HUES6 (cell line): ENCODE measurements around the gene LAMC3.

Experiments
- H3K27ac ChIP-seq: 2 replicates; pipeline ENCODE4 v1.7.0; 2013; ENCODE audit warnings: low read depth, mild to moderate bottlenecking, low read length, inconsistent platforms
- H3K27me3 ChIP-seq: 2 replicates; pipeline ENCODE4 v1.6.1; 2013; ENCODE audit warnings: low read length; ENCODE audit not compliant: control insufficient read depth, insufficient read depth
- H3K36me3 ChIP-seq: 2 replicates; pipeline ENCODE4 v1.6.1; 2013; ENCODE audit warnings: low read length; ENCODE audit not compliant: control insufficient read depth, insufficient read depth
- H3K4me1 ChIP-seq: 2 replicates; pipeline ENCODE4 v1.6.1; 2013; ENCODE audit warnings: low read length; ENCODE audit not compliant: control insufficient read depth, insufficient read depth
- H3K4me3 ChIP-seq: 2 replicates; pipeline ENCODE4 v1.5.1; 2013; ENCODE audit warnings: low read depth, low read length
- H3K9ac ChIP-seq: one replicate; pipeline ENCODE4 v1.6.1; 2013; ENCODE audit warnings: mild to moderate bottlenecking, low read length
- H3K9me3 ChIP-seq: 2 replicates; pipeline ENCODE4 v1.6.1; 2013; ENCODE audit warnings: low read depth, low read length; ENCODE audit not compliant: control insufficient read depth, insufficient read depth

The LAMC3 gene

DNA sequence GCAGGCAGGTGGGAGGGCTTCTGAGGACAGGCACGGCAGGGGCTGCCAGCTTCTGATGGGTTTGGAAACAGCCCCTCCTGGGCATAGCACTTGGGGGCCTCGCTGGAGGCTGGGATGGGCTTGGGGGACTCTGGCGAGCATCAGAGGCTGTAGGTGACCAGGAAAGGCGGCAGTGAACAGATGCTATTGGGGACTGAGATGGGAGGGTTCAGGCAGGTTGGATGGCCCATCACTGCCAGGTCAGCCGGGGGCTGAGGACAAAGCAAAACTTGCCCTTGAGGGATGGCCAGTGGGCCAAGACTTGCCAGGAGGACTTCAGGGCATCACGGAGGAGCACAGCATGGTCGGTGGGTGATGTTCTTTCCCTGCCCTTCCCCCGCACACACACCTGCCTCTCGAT, 94.0 kb downstream of the LAMC3 start:
- peaks cover 37% of the 10 kb centered on the region for H3K36me3 ChIP-seq
- H3K9me3 ChIP-seq, result no peaks in the 10 kb centered on the region
- H3K4me1 ChIP-seq, result peaks cover 28% of the 10 kb centered on the region
- H3K27me3 ChIP-seq, result no peaks in the 10 kb centered on the region
- H3K27ac ChIP-seq, result no peak overlapping the region
- H3K9ac ChIP-seq, result no peak overlapping the region
- no peak overlapping the region for H3K4me3 ChIP-seq

DNA sequence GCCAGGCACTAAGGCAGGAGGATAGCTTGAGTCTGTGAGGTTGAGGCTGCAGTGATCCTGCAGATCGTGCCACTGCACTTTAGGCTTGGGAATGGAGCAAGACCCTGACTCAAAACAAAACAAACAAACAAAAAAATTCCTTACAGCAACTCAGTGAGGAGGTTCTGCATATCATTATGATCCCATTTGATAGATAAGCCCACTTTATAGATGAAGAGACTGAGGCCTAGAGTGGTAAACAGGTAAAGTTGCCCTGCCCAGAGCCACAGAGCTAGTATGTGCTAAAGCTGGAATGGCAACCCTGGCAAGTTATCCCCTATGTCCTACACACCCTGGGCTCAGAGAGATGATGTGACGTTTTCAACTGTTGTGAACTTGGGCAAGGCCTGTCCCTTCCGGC, 94.6 kb downstream of the LAMC3 start:
- Histone ChIP-seq H3K36me3 (peaks cover 38% of the 10 kb centered on the region), H3K9ac (no peak overlapping the region), H3K4me3 (no peak overlapping the region), H3K4me1 (peaks cover 23% of the 10 kb centered on the region), H3K9me3 (no peaks in the 10 kb centered on the region), H3K27me3 (no peaks in the 10 kb centered on the region), H3K27ac (no peak overlapping the region)

DNA sequence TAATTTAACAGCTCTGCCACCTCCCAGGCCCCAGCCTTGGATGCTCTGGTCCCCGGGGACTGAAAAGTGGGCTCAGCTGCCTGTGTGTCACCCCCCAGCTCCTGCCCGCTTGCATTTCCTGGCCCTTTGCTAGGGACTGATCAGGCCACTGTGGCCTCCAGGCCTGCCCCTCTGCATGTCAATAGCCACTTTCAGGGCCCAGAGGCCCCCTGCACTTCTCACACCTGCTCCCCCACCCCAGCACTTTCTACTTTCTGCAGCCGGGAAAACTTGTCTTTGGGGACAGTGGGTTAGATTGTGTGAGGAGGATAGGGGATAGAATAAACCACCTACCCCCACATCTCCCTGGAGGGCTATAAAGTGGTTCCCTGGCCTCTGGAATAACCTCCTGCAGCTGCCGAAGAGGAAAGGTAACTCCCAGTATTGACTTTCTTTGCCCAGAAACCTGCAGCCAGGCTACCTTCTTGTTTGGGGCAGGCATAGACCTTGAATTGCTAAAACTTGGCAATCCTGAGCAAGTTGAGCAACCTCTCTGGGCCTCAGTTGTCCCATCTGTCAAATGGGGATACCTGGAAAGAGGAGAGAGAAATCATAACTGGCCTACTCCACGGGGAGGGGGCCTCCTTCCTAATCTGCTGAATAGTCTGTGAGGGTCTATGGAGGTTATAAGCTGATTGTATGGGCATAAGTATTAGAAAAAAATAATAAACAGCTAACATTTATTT, 95.2 kb downstream of the LAMC3 start:
- Histone ChIP-seq H3K27me3 (no peaks in the 10 kb centered on the region), H3K27ac (no peak overlapping the region), H3K4me3 (no peak overlapping the region), H3K4me1 (peaks cover 17% of the 10 kb centered on the region), H3K36me3 (peaks cover 41% of the 10 kb centered on the region), H3K9ac (no peak overlapping the region), H3K9me3 (no peaks in the 10 kb centered on the region)

DNA sequence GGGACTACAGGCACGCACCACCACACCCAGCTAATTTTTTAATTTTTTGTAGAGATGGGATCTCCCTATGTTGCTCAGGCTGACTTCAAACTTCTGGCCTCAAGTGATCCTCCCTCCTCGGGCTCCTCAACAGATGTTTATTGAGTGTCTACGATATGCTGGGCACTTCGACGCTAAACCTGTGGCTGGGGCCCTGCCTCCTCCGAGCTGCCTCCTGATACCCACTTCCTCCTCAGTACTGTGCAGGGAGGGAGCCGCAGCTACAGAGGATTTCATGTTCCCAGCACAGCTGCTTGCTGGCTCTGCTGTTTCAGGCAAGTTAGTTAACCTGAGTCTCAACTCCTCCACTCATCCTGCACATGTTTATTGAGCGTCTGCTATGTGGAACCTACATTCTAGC, 97.0 kb downstream of the LAMC3 start:
- no peaks in the 10 kb centered on the region for H3K9me3 ChIP-seq
- peaks cover 40% of the 10 kb centered on the region for H3K36me3 ChIP-seq
- H3K4me1 ChIP-seq, result peaks cover 9% of the 10 kb centered on the region; the same call in 1 of the 2 replicates
- H3K27me3 ChIP-seq, result no peaks in the 10 kb centered on the region
- H3K27ac ChIP-seq, result no peak overlapping the region
- no peak overlapping the region for H3K9ac ChIP-seq
- no peak overlapping the region for H3K4me3 ChIP-seq

DNA sequence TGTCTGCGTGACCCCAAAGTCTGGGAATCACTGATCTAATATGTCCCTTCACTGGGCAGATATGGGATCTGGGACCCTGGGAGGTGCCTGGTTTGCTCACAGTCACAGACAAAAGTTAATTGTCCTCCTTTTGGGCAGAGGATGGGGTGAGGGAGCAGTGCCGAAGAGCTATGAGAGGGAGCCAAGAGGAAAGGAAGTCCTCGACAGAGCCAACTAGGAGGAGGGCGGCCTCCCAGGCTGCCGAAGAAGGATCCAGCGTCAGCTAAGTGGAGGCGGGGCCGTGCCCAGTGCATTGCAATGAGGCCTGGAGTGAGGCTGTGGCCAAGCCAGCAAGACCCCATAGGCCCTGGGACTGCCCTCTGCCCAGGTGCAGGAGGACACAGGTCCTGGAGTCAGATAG, 98.8 kb downstream of the LAMC3 start:
- Histone ChIP-seq H3K36me3 (peaks cover 43% of the 10 kb centered on the region), H3K27me3 (no peaks in the 10 kb centered on the region), H3K9me3 (no peaks in the 10 kb centered on the region), H3K27ac (no peak overlapping the region), H3K9ac (no peak overlapping the region), H3K4me3 (no peak overlapping the region), H3K4me1 (peaks cover 18% of the 10 kb centered on the region; the same call in 1 of the 2 replicates)

DNA sequence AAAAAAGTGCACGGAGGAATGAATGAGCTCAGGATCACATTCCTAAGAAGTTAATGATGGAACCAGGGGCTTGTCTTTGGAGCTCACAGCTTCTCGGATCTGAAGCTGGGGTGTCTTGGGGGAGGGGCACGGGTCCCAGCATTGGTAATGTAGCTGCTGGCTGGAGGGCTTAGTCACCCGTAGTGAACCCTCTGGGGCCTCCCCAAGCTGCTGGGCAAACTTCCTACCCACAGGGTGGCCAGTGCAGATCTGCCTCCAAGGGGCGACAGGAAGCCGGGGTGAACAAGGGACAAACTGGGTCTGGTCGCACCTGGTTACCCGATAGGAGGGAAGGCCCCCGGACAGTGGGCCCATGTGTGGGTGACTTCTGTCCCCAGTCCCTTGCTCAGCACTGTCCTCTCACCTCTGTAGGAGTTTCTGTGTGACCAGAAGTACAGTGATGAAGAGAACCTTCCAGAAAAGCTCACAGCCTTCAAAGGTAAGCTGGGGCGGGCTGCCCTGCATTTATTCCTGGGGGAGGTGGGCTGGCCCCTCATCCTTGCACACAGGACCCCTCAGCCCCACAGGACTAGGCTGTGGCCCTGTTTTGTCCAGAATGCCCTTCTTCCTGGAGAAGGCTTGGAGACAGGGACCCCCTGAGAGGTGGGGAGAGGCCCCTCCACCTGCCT, 102.3 kb downstream of the LAMC3 start:
- Histone ChIP-seq H3K9me3 (no peaks in the 10 kb centered on the region), H3K27me3 (no peaks in the 10 kb centered on the region), H3K9ac (peak overlapping the region; percentile 66), H3K36me3 (peaks cover 44% of the 10 kb centered on the region), H3K4me3 (no peak overlapping the region), H3K4me1 (peaks cover 12% of the 10 kb centered on the region; the same call in 1 of the 2 replicates), H3K27ac (peak overlapping the region; percentile 74; the same call in 1 of the 2 replicates)

DNA sequence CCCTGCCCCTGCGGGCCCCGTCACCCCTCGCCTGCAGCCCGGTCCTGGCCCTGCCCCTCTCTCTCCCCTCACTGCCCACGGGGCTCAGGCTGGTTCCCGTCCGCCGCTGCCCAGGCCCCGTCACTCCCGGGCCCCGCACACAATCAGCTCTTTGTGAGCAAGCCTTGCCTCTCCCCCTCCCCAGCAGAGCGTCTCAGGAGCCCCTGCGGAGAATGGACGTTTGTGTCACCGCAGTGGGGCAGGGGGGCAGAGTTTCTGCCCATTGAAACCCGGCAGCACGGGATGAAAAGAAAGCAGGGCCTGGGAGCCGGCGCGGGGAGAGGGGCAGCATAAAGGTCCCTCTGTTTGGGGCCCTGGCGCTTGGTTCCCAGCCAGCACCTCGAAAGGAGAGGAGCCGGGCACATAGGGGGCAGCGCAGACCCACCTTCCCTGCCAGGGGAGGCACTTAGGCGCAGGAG, 102.9 kb downstream of the LAMC3 start:
- Histone ChIP-seq H3K27ac (peak overlapping the region; percentile 74; the same call in 1 of the 2 replicates), H3K9me3 (no peaks in the 10 kb centered on the region), H3K36me3 (peaks cover 45% of the 10 kb centered on the region), H3K4me3 (no peak overlapping the region), H3K27me3 (no peaks in the 10 kb centered on the region), H3K9ac (peak overlapping the region; percentile 66), H3K4me1 (peaks cover 12% of the 10 kb centered on the region; the same call in 1 of the 2 replicates)

DNA sequence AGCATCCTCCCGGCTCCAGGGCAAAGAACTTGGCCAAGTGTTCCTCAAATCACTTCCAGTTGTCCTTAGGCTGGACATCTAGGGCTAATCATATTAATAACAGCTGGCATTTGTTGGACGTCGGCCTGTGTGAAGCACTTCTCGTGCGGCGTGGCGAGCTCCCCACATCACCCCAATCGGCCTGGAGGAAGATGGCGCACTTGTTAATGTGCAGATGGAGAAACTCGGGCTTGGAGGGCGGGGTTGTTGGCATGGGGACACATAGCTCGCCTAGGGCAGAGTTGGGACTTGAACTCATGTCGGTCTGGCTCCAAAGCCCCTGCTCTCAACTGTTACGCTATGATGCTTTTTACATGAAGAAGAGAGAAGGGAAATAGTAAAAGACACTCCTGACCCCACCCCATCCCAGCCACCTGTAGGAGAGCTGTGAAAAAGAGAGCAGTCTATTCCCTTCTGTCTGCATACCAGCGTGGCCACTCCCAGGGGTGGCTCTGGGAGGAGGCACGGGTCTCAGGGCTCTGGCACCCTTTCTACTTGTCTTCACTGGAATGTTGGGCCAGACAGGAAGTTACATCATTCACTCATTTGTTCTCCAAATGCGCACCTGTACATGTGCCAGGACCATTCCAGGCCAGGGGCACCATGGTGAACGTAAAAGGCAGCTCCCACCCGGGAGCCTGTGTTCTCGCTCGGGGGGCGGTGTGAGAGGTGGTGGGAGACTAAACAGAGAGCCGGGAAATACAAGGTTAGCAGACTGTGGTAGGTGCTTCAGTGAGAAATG, 103.6 kb downstream of the LAMC3 start:
- H3K9me3 ChIP-seq, result no peaks in the 10 kb centered on the region
- H3K27ac ChIP-seq, result 0 out of 2 replicates have a peak overlapping the region, but pooled peaks have one; percentile 74
- H3K4me3 ChIP-seq, result no peak overlapping the region
- H3K4me1 ChIP-seq, result peaks cover 12% of the 10 kb centered on the region; the same call in 1 of the 2 replicates
- no peaks in the 10 kb centered on the region for H3K27me3 ChIP-seq
- H3K36me3 ChIP-seq, result peaks cover 48% of the 10 kb centered on the region
- H3K9ac ChIP-seq, result no peak overlapping the region

DNA sequence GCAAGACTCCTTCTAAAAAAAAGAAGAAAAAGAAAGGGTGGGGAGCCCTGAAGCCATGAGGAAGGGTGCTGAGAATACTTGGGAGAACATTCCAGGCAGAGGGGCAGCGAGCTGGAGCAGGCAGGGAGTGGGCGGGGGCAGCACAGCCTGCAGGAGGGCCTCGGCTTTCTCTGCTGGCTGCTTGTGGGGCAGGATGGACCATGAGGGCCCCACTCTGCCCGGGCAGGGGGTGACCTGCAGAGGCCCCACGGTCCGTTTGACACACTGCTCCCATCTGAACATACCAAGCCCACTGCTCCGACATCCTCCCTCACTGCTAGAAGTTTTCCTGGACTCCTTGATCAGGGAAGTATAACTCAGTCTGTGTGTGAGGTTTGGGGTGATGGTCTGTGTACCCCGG, 104.7 kb downstream of the LAMC3 start:
- Histone ChIP-seq H3K27ac (no peak overlapping the region), H3K27me3 (no peaks in the 10 kb centered on the region), H3K9me3 (no peaks in the 10 kb centered on the region), H3K4me3 (no peak overlapping the region), H3K36me3 (peaks cover 52% of the 10 kb centered on the region), H3K4me1 (peaks cover 12% of the 10 kb centered on the region; the same call in 1 of the 2 replicates), H3K9ac (no peak overlapping the region)

DNA sequence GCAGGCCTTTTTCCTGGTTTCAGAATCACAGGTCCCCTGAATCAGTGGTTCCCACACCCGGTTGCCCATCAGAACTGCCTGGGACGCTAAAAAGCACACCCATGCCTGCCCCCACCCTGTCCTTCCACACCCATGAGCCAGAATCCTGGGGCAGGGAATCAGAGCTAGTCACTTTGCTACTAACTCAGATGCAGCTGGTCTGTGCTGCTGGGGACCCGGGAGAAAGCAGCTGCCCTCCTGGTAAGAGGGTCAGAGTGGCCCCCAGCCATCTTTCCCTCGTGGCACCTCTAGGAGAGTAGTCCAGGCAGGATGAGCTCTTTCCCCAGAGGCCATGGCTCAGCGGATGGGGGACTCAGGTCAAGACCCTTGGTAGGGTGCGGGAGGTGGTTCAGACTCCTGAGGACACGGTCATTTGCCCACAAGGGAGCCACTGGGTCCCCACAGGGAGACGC, 105.1 kb downstream of the LAMC3 start:
- no peak overlapping the region for H3K27ac ChIP-seq
- H3K4me3 ChIP-seq, result no peak overlapping the region
- peak overlapping the region; percentile 11 for H3K9ac ChIP-seq
- peaks cover 12% of the 10 kb centered on the region; the same call in 1 of the 2 replicates for H3K4me1 ChIP-seq
- H3K27me3 ChIP-seq, result no peaks in the 10 kb centered on the region
- no peaks in the 10 kb centered on the region for H3K9me3 ChIP-seq
- peaks cover 51% of the 10 kb centered on the region for H3K36me3 ChIP-seq
